ENCODE results near the gene RBP3.

DNA sequence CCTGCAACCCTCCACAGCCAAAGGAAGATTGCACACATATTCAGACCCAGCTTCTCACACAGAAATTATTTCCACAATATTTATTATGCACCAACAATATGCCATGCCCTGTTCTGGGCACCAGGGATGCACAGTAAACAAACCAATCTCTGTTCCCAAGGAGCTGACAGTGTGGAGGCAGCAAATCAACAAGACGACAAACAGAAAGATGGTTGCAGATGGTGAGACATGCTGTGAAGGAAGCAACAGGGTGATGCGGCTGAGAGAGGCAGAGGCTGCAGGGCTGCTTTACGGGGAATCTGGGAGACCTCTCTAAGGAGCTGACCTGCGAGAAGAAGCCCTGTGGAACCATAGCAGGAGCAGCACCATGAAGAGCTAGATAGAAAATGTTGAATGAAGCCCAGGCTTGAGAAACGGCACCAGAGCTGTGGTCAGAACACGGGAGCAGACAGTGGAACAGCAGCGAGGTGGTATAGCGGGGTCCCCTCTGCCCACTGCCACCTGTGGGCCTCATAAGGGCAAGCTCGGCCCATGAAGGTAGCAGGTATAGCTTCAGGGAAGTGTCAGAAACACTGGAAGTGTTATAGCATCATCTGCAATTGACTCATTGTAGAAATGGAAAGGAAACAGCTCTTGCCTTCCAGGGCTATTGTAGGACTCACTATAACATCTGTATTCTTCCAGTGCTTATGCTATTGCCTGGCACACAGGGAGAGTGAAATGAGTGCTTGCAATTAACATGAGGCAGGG, 17.4 kb downstream of the RBP3 start:
- TF ChIP-seq POLR2A (IDR thresholded peaks at IDR 0.05), result no peak
- TF ChIP-seq, protein P1, sequence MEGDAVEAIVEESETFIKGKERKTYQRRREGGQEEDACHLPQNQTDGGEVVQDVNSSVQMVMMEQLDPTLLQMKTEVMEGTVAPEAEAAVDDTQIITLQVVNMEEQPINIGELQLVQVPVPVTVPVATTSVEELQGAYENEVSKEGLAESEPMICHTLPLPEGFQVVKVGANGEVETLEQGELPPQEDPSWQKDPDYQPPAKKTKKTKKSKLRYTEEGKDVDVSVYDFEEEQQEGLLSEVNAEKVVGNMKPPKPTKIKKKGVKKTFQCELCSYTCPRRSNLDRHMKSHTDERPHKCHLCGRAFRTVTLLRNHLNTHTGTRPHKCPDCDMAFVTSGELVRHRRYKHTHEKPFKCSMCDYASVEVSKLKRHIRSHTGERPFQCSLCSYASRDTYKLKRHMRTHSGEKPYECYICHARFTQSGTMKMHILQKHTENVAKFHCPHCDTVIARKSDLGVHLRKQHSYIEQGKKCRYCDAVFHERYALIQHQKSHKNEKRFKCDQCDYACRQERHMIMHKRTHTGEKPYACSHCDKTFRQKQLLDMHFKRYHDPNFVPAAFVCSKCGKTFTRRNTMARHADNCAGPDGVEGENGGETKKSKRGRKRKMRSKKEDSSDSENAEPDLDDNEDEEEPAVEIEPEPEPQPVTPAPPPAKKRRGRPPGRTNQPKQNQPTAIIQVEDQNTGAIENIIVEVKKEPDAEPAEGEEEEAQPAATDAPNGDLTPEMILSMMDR (IDR thresholded peaks at IDR 0.05), result no peak
